ENCODE data around the gene ZNF804A. TPM values are rescaled to one million over a fixed set of nuclear protein-coding genes. Genes with fewer than 3 reads are reported as not detected.

Gene ZNF804A
- total and polyA plus RNA-seq, 2 of the 8 experiments (the other 6 are each of a cell fraction or from before 2014, with no cell fraction given) = 0.02 TPM; not detected in 1

- ChIA-PET CTCF (ENCODE audit: partially characterized antibody) (interaction anchor here (0.6 kb wide), 1 partner anchor 471 kb away, joined by 3 read pairs; no protein-coding TSS in a partner anchor), POLR2A (ENCODE audit: partially characterized antibody) (interaction anchor here (1.4 kb wide), 1 partner anchor 15 kb away, joined by 3 read pairs; no protein-coding TSS in a partner anchor)
- DNase-seq (ENCODE audit: low read depth in 1 of 2, low spot score in 2 of 2) (no peak), FAIRE-seq (peak; percentile 79)
- Histone ChIP-seq H4K5ac (ENCODE audit: insufficient read length, low read depth, low read length) (no peak overlapping the region), H4K91ac (replicated peaks; ENCODE audit: insufficient read length, low read length) (no peak overlapping the region), H3K79me1 (ENCODE audit: low read depth, low read length) (no peaks in the 10 kb centered on the region), H3K23ac (ENCODE audit: insufficient read length) (no peak overlapping the region), H3K9me3 (ENCODE audit: insufficient read depth in 2 of 2, low read depth in 1 of 2, low read length in 1 of 2) (no peaks in the 10 kb centered on the region), H3K23me2 (ENCODE audit: low read depth, low read length) (no peaks in the 10 kb centered on the region), H3K56ac (replicated peaks; ENCODE audit: insufficient read length, low read depth, low read length) (no peak overlapping the region), H3K14ac (ENCODE audit: insufficient read length) (no peak overlapping the region), H2BK12ac (ENCODE audit: low read depth, low read length) (no peak overlapping the region), H3K4me1 (replicated peaks in 1 of 4; ENCODE audit: control insufficient read depth in 3 of 4, insufficient read depth in 4 of 4, low read length in 3 of 4) (no peaks in the 10 kb centered on the region), H3K27ac (ENCODE audit: low read depth, low read length) (no peak overlapping the region), H3K36me3 (ENCODE audit: control insufficient read depth in 2 of 4, insufficient read depth in 4 of 4, low read length in 3 of 4) (no peaks in the 10 kb centered on the region), H2BK5ac (ENCODE audit: low read depth, low read length) (no peak overlapping the region), H3K4ac (replicated peaks; ENCODE audit: insufficient read length, low read depth, low read length) (no peak overlapping the region), H3K18ac (ENCODE audit: extremely low read depth, low read length) (no peak overlapping the region), H3K79me2 (ENCODE audit: control insufficient read depth in 1 of 2, insufficient read depth in 2 of 2, low read length in 2 of 2) (no peaks in the 10 kb centered on the region), H3K27me3 (replicated peaks in 1 of 4; ENCODE audit: control insufficient read depth in 3 of 4, extremely low read depth in 1 of 4, insufficient read depth in 3 of 4, low read length in 3 of 4) (no peaks in the 10 kb centered on the region), H2BK120ac (replicated peaks; ENCODE audit: low read depth, low read length) (no peak overlapping the region), H2BK20ac (ENCODE audit: low read length) (no peak overlapping the region), H3K4me3 (ENCODE audit: extremely low read depth in 1 of 4, insufficient read depth in 2 of 4, low read depth in 3 of 4, low read length in 4 of 4) (no peak overlapping the region), H3K9ac (replicated peaks in 1 of 4; ENCODE audit: extremely low read depth in 1 of 4, low read depth in 3 of 4, low read length in 3 of 4) (no peak overlapping the region), H2BK15ac (ENCODE audit: low read length) (no peak overlapping the region), H4K8ac (ENCODE audit: extremely low read depth, insufficient read depth, low read length) (no peak overlapping the region), H4K20me1 (replicated peaks in 1 of 2; ENCODE audit: control insufficient read depth in 1 of 2, insufficient read depth in 2 of 2, low read length in 2 of 2) (no peaks in the 10 kb centered on the region), H3K4me2 (ENCODE audit: insufficient read depth in 1 of 2, low read depth in 2 of 2, low read length in 2 of 2) (no peak overlapping the region), H2AFZ (ENCODE audit: low read length) (peak overlapping the region; percentile 73; the same call in 1 of the 2 replicates), H2AK5ac (ENCODE audit: low read depth, low read length) (no peak overlapping the region)
- TF ChIP-seq CBX8 (IDR thresholded peaks at IDR 0.05; ENCODE audit: borderline replicate concordance, low read depth, low read length) = no peak
- 0 out of 4 replicates have a peak, but pooled peaks of 1 of the 2 experiments have one; percentile 1 for TF ChIP-seq RAD21 (IDR thresholded peaks at IDR 0.05 in 1 of 2, conservative IDR thresholded peaks at IDR 0.05 in 1 of 2; ENCODE audit: low read depth in 2 of 2, low read length in 2 of 2)
- peak in 1 of 2 experiments; percentile 43 for TF ChIP-seq BCL11A (IDR thresholded peaks at IDR 0.05; ENCODE audit: low read depth in 2 of 2, low read length in 2 of 2)
- no peak for TF ChIP-seq POU5F1 (IDR thresholded peaks at IDR 0.05; ENCODE audit: low read depth, low read length)
- TF ChIP-seq TEAD4 (IDR thresholded peaks at IDR 0.05; ENCODE audit: low read depth, low read length) = peak; percentile 38; the same call in 1 of the 2 replicates
- TF ChIP-seq SIRT6 (IDR thresholded peaks at IDR 0.05; ENCODE audit: low read length) = no peak
- TF ChIP-seq YY1 (IDR thresholded peaks at IDR 0.05; ENCODE audit: low read depth, low read length) = no peak
- TF ChIP-seq NANOG (IDR thresholded peaks at IDR 0.05; ENCODE audit: insufficient read depth, low read depth, low read length, poor library complexity, severe bottlenecking) = peak; percentile 18
- 74% methylated on average over 4 of the region's 4 CpGs; no CpG with 5 or more reads in 1 of the 2 experiments for WGBS, 2 experiments (ENCODE audit: extremely low coverage in 1 of 2, insufficient coverage in 1 of 2, insufficient read length in 1 of 2, insufficient replicate concordance in 2 of 2, low coverage in 1 of 2, low lambda C conversion rate in 2 of 2, missing lambda C conversion rate in 1 of 2)
Observed at GRCh38 chr2:184945326-184945725, 347.0 kb downstream of the ZNF804A start.

Data from H1 (cell line).